SIG-M5 (cell line): ENCODE measurements around the gene PSMC3.

Source experiments
- DNase-seq: peaks from one replicate; lab custom pipeline; 2025; lab: John Stamatoyannopoulos, UW

Gene PSMC3

GRCh38 chr11:47426062-47426956 lies at the start of gene PSMC3:
TSS of gene PSMC3 (minus strand) at chr11:47426439. CDS start at chr11:47426279, 160 bp downstream.
- DNase-seq, result peak; percentile 52

- DNase-seq, result no peak
These were observed 44.4 kb upstream of the PSMC3 start for GRCh38 chr11:47470671-47471070.

GRCh38 chr11:47469361-47470179 lies 43.3 kb upstream of the PSMC3 start:
- no peak for DNase-seq

GRCh38 chr11:47468598-47469214 lies 42.5 kb upstream of the PSMC3 start:
- no peak for DNase-seq

GRCh38 chr11:47467357-47467756 lies 41.1 kb upstream of the PSMC3 start:
- no peak for DNase-seq

- no peak for DNase-seq
These were observed 40.5 kb upstream of the PSMC3 start for GRCh38 chr11:47466701-47467250.

- no peak for DNase-seq
These were observed 40.0 kb upstream of the PSMC3 start for GRCh38 chr11:47466201-47466600.

GRCh38 chr11:47464483-47464882 lies 38.2 kb upstream of the PSMC3 start:
- no peak for DNase-seq

- no peak for DNase-seq
These were observed 35.6 kb upstream of the PSMC3 start for GRCh38 chr11:47461876-47462275.

GRCh38 chr11:47460571-47461235 lies 34.5 kb upstream of the PSMC3 start:
- DNase-seq, result no peak

- DNase-seq, result peak; percentile 7
These were observed 28.0 kb upstream of the PSMC3 start for GRCh38 chr11:47454258-47454671.

GRCh38 chr11:47453365-47453764 lies 27.1 kb upstream of the PSMC3 start:
- no peak for DNase-seq

GRCh38 chr11:47451990-47452389 lies 25.8 kb upstream of the PSMC3 start:
- DNase-seq, result no peak

- no peak for DNase-seq
These were observed 25.2 kb upstream of the PSMC3 start for GRCh38 chr11:47451436-47451835.

GRCh38 chr11:47449541-47449940 lies 23.3 kb upstream of the PSMC3 start:
- DNase-seq, result no peak

- no peak for DNase-seq
These were observed 22.6 kb upstream of the PSMC3 start, which contains the start of gene RAPSN for GRCh38 chr11:47448566-47449427. TSS of gene RAPSN (minus strand) at chr11:47449136. CDS start at chr11:47448964, 172 bp downstream.

GRCh38 chr11:47447906-47448305 lies 21.7 kb upstream of the PSMC3 start:
- no peak for DNase-seq

GRCh38 chr11:47446833-47447232 lies 20.6 kb upstream of the PSMC3 start:
- DNase-seq, result no peak

GRCh38 chr11:47445840-47446239 lies 19.6 kb upstream of the PSMC3 start:
- DNase-seq, result no peak

- no peak for DNase-seq
These were observed 17.6 kb upstream of the PSMC3 start for GRCh38 chr11:47443817-47444216.
